DMS153 (cell line): Measurements from ENCODE around the gene BMPR1B.
"Not testable (repeated sequence)": the region's sequence is repeated elsewhere in the genome, so short reads cannot be mapped to it uniquely, and the experiment has no call there.

Source experiments
- DNase-seq: peaks from one replicate; lab custom pipeline; 2025; lab: John Stamatoyannopoulos, UW

Gene BMPR1B

DNA sequence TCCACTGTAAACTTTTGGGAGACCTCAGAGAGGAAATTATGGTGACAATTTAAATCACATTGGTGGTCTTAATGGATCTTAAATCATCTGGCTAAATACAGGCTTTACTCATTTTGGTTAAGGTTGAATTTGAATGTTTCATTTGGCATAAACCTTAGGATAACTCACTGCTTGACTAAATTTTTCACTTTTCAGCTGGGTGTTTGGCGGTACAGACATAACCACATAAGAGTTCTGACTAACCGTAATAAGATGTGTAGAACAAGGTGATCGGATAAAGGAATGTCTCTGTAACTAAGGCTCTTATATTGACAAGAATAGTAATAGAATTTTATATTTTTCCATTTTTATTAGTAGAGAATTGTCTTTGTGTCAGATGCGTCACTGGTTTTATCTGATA is 281.0 kb downstream of the BMPR1B start:
- DNase-seq, result no peak

GRCh38 chr4:95044324-95044837 is 286.6 kb downstream of the BMPR1B start:
- no peak for DNase-seq

- no peak for DNase-seq
Observed at GRCh38 chr4:95045429-95045828, 287.7 kb downstream of the BMPR1B start.

DNA sequence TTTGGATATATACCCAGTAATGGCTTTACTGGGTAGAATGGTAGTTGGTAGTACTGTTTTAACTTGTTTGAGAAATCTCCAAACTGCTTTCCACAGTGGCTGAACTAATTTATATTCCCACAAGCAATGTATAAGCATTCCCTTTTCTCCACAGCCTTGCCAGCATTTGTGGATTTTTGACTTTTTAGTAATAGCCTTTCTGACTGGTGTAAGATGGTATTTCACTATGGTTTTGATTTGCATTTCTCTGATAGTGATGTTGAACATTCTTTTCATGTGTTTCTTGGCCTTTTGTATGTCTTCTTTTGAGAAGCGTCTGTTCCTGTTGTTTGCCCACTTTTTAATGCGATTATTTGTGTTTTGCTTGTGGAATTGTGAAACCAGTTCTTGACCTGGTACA is 290.5 kb downstream of the BMPR1B start:
- DNase-seq, result no peak

- DNase-seq, result no peak
Observed at GRCh38 chr4:95049551-95050233, 291.9 kb downstream of the BMPR1B start.

DNA sequence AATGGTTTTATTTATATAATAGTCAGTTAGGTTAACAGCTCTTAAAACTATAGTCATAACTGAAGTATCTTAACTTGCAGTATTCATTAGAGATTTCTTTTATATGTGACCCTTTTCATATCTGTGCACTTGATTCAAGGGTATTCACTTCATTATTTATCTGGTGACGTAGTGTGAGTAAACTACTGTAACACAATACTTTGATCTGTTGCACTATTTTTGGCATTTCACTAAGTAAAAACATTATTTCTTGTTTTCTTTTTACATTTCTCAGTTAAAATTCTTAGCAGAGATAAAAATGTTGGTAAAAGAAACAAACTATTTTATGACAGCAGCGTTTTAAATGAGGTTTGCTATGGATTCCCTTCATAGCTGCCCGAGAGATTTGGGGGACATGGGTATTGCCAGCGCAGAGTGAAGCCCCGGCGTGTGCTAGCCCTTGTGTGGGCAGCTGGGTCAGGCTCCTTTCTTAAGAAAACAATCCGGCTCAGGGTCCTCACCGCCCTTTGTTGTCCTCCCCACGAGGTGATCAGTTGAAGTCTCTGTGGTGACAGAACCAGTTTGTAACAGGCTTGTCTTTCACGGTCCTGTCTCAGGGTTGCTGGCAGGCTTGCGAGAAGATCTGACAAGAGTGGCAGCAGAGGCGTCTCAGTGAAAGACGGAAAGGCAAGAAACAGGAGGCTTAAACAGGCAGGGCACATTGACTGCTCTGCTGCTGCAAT is 293.4 kb downstream of the BMPR1B start:
- no peak for DNase-seq

GRCh38 chr4:95051702-95052020 is 293.9 kb downstream of the BMPR1B start:
- DNase-seq, result no peak

GRCh38 chr4:95058991-95059390 is 301.2 kb downstream of the BMPR1B start:
- no peak for DNase-seq

DNA sequence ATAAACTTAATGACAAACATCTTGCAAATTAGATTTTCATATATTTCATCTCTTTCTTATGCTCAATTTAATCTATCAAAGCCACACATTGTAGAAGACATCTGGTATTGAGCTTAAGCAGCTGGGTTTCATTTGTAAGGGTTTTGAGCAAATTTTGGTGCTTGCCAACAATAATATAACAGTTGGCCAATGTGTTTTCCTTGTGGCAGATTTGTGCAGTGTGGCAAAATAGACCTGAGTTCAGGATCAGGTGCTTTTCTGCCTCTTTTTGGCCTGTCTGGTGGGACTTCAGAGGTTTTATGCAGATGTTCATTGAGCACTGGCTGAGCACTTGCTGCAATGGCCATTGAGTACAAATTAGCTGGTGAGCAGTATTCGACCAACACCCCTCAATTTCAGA is 301.9 kb downstream of the BMPR1B start:
- DNase-seq, result no peak

DNA sequence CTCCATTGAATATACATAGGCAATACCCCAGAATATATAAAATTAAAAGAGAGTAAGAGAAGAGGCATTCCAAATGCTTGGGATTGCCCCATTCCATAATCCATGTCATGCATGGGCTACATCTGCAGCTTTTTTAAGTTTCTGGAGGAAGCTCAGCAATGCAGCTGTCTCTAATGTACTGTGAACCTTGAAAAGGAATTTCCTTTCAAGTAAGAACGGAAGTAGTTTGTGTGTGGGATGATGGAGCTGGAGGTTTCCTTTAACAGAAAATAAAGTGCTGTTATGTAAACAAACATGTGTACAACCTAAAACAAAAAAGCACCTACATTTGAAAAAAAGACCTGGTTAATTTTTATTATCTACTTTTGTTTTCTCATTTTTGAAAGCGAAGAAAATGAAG is 303.5 kb downstream of the BMPR1B start:
- no peak for DNase-seq

- DNase-seq, result not testable (repeated sequence)
Observed at GRCh38 chr4:95061801-95062200, 304.0 kb downstream of the BMPR1B start.

DNA sequence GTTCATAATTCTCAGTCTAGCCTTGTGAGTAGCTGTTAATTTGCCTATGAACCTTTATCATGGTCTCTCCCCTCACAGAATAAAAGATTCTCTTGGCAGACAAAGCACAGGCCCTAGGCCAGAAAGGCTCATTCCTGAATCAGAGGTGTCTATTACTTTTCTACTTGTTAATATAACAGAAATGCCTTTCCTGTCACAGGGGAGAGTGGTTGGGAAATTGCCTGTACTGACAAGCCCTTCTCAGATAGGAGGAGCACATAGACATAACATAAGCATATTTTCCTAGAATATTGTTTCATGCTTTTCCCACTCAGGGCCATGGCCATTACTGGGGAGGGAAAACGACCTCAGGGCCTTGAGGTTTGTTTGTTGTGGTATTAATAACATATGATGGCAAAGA is 308.3 kb downstream of the BMPR1B start:
- DNase-seq, result no peak

GRCh38 chr4:95068401-95068800 is 310.6 kb downstream of the BMPR1B start:
- DNase-seq, result no peak

GRCh38 chr4:95068818-95069478 is 311.2 kb downstream of the BMPR1B start:
- no peak for DNase-seq

DNA sequence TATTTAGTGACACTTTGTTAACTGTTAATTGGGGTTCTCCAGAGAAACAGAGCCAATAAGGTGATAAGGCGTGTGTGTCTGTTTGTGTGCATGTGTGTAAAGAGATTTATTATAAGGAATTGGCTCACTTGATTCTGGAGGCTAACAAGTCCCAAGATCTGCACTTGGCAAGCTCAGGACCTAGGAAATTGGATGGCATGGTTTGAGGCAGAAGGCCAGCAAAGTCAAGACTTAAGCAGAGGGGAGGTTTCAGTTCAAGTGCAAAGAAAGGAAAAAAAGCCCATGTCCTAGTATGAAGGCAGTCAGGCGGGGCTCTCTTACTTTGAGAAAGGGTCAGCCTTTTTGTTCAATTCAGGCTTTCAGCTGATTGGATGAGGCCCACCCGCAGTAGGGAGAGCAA is 314.1 kb downstream of the BMPR1B start:
- no peak for DNase-seq

DNA sequence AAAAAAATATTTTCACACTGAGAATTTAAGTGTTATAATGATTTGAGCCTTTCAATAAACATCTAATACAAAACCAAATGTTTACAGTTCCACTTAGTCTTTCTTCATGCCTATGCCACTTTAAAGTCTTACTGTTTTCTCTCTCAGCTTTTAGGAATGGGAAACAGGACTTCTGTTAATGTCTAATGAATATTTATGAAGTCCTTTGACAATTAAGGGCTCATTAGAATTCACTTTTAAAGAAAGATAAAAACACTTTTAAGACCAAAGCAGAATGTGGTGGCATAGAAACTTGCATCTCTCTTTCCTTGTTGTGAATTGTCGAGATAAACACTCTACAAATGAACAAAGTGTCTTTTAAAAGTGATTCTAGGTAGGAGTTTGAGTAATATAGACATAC is 315.9 kb downstream of the BMPR1B start:
- no peak for DNase-seq

GRCh38 chr4:95077864-95078263 is 320.1 kb downstream of the BMPR1B start:
- no peak for DNase-seq

- no peak for DNase-seq
Observed at GRCh38 chr4:95080969-95081368, 323.2 kb downstream of the BMPR1B start.

DNA sequence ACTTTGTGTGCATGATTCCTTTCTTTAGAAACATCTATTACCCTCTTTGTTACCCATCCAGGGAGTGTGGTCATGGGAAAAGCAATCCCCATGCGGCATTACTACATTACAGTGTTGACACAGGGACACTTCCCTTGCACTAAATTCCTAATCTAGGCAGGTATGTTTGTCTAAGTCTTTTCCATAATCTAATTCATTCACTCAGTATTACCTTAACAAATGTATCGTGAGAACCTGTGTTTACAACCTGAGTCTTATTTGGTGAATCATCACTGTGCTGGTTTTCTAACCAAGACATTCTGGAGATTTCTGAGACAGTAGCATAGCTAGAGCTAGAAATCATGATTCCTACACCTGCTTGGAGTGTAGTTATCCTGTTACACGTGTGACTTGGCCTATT is 326.8 kb downstream of the BMPR1B start:
- DNase-seq, result no peak

- DNase-seq, result no peak
Observed at GRCh38 chr4:95085124-95085833, 327.5 kb downstream of the BMPR1B start.

DNA sequence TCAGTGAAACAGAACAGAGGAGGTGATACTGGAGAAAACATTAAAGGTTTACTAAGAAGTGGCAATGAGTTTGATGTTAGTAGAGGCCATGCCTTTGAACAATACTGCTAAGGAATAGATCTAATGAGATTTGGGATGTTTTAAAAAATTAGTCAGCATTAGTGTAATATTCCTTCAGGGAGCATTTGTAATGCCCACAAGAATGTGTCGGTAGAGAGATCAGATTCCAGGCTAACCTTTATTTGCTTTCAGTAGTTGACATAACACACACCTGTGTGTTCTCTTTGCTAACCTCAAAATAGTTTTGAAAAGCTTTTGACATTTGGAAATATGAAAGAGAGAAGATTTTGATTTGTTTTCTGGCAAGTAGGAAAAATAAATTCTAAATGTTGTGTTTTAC is 328.8 kb downstream of the BMPR1B start:
- DNase-seq, result no peak

- no peak for DNase-seq
Observed at GRCh38 chr4:95087657-95088455, 330.1 kb downstream of the BMPR1B start.
